BE2C (cell line): ENCODE measurements around the gene IL15.
"Not testable (repeated sequence)": the region's sequence is repeated elsewhere in the genome, so short reads cannot be mapped to it uniquely, and the experiment has no call there.

Source experiments
- DNase-seq: peaks from one replicate; pipeline ENCODE4 v3.0.0-alpha.2; 2020
- H3K27me3 ChIP-seq: fragments of 250-450 bp; sonication (Bioruptor Pico); 2 replicates; pipeline ENCODE4 v1.5.1; 2020; ENCODE audit warnings: mild to moderate bottlenecking
- H3K36me3 ChIP-seq: fragments of 250-450 bp; sonication (Bioruptor Pico); 2 replicates; pipeline ENCODE4 v1.5.1; 2020; ENCODE audit warnings: mild to moderate bottlenecking
- H3K4me1 ChIP-seq: fragments of 250-450 bp; sonication (Bioruptor Pico); 2 replicates; pipeline ENCODE4 v1.5.1; 2020
- H3K4me3 ChIP-seq: 2 replicates; pipeline ENCODE4 v1.5.1; 2011; ENCODE audit warnings: low read depth, low read length
- H3K9me3 ChIP-seq: fragments of 250-450 bp; sonication (Bioruptor Pico); 2 replicates; pipeline ENCODE4 v1.5.1; 2020
- CTCF ChIP-seq: IDR thresholded peaks from 2 replicates; pipeline ENCODE4 v1.5.1; 2012; ENCODE audit warnings: mild to moderate bottlenecking, low read depth, low read length

Gene IL15

GRCh38 chr4:141727420-141727819, 91.0 kb downstream of the IL15 start:
- no peak for DNase-seq
- no peaks in the 10 kb centered on the region for H3K9me3 ChIP-seq
- no peaks in the 10 kb centered on the region for H3K36me3 ChIP-seq
- TF ChIP-seq CTCF: no peak
- peaks cover 3% of the 10 kb centered on the region for H3K4me1 ChIP-seq
- no peak overlapping the region for H3K4me3 ChIP-seq
- no peaks in the 10 kb centered on the region for H3K27me3 ChIP-seq

- Histone ChIP-seq H3K4me3 (no peak overlapping the region), H3K9me3 (no peaks in the 10 kb centered on the region), H3K4me1 (peaks cover 3% of the 10 kb centered on the region), H3K27me3 (no peaks in the 10 kb centered on the region), H3K36me3 (no peaks in the 10 kb centered on the region)
- TF ChIP-seq CTCF: no peak
- no peak for DNase-seq
Observed at GRCh38 chr4:141730805-141731204, 94.4 kb downstream of the IL15 start.

GRCh38 chr4:141731481-141731880, 95.1 kb downstream of the IL15 start:
- no peak for DNase-seq
- Histone ChIP-seq H3K36me3 (no peaks in the 10 kb centered on the region), H3K27me3 (no peaks in the 10 kb centered on the region), H3K9me3 (no peaks in the 10 kb centered on the region), H3K4me3 (no peak overlapping the region), H3K4me1 (peaks cover 3% of the 10 kb centered on the region)
- TF ChIP-seq CTCF: no peak

DNA sequence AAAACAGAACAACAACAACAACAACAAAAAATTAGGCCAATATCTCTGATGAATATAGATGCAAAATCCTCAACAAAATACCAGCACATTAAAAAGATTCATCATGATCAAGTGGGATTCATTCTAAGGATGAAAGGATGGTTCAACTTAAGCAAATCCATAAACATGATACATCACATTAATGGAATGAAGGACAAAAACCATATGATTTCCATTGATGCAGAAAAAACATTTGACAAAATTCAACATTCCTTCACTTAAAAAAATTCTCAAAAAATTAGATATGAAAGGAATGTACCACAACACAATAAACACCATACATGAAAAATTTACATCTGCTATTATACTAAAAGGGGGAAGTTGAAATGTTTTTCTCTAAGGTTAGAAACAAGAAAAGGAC, 103.3 kb downstream of the IL15 start:
- Histone ChIP-seq H3K4me1 (no peaks in the 10 kb centered on the region), H3K9me3 (no peaks in the 10 kb centered on the region), H3K4me3 (no peak overlapping the region), H3K27me3 (no peaks in the 10 kb centered on the region), H3K36me3 (no peaks in the 10 kb centered on the region)
- no peak for TF ChIP-seq CTCF
- DNase-seq: no peak

- DNase-seq: no peak
- no peaks in the 10 kb centered on the region for H3K27me3 ChIP-seq
- TF ChIP-seq CTCF: no peak
- H3K36me3 ChIP-seq: no peaks in the 10 kb centered on the region
- H3K4me1 ChIP-seq: no peaks in the 10 kb centered on the region
- no peaks in the 10 kb centered on the region for H3K9me3 ChIP-seq
- H3K4me3 ChIP-seq: no peak overlapping the region
Observed at GRCh38 chr4:141746026-141746425, 109.6 kb downstream of the IL15 start.

DNA sequence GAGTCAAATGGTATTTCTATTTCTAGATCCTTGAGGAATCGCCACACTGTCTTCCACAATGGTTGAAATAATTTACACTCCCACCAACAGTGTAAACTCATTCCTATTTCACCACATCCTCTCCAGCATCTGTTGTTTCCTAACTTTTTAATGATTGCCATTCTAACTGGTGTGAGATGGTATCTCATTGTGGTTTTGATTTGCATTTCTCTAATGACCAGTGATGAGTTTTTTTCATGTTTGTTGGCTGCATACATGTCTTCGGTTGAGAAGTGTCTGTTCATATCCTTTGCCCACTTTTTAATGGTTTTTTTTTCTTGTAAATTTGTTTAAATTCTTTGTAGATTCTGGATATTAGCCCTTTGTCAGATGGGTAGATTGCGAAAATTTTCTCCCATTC, 115.4 kb downstream of the IL15 start:
- H3K4me3 ChIP-seq, H3K36me3 ChIP-seq, H3K27me3 ChIP-seq, H3K4me1 ChIP-seq, H3K9me3 ChIP-seq, DNase-seq: not testable (repeated sequence)

GRCh38 chr4:141757287-141757686, 120.9 kb downstream of the IL15 start:
- Histone ChIP-seq H3K4me1 (no peaks in the 10 kb centered on the region), H3K36me3 (no peaks in the 10 kb centered on the region), H3K4me3 (no peak overlapping the region), H3K9me3 (no peaks in the 10 kb centered on the region), H3K27me3 (no peaks in the 10 kb centered on the region)
- DNase-seq: no peak
- no peak for TF ChIP-seq CTCF
